GM23248 (cell line): ENCODE results near the gene GJB5. TPM values are rescaled to one million over a fixed set of nuclear protein-coding genes. Genes with fewer than 3 reads are reported as not detected.

Experiments
- DNase-seq: peaks from one replicate; pipeline ENCODE4 v3.0.0-alpha.2; 2015
- H2AFZ ChIP-seq: fragments of 200-600 bp; sonication (generic); 2 replicates; pipeline ENCODE4 v1.6.1; 2016; ENCODE audit warnings: antibody characterized with exemption
- H3F3A ChIP-seq: fragments of 200-600 bp; sonication (generic); 2 replicates; pipeline ENCODE4 v1.6.1; 2016; ENCODE audit warnings: mild to moderate bottlenecking, antibody characterized with exemption, mixed run types; ENCODE audit not compliant: insufficient read depth
- H3K27ac ChIP-seq: fragments of 200-600 bp; sonication (generic); 2 replicates; pipeline ENCODE4 v1.5.1; 2016; ENCODE audit warnings: mild to moderate bottlenecking
- H3K27me3 ChIP-seq: fragments of 200-600 bp; sonication (generic); replicated peaks from 2 replicates; pipeline ENCODE4 v1.6.1; 2016; ENCODE audit warnings: mild to moderate bottlenecking; ENCODE audit not compliant: insufficient read depth
- H3K36me3 ChIP-seq: fragments of 200-600 bp; sonication (generic); 2 replicates; pipeline ENCODE4 v1.6.1; 2016; ENCODE audit warnings: low read depth, mild to moderate bottlenecking
- H3K4me1 ChIP-seq: fragments of 200-600 bp; sonication (generic); 2 replicates; pipeline ENCODE4 v1.6.1; 2016; ENCODE audit warnings: mild to moderate bottlenecking; ENCODE audit not compliant: insufficient read depth
- H3K4me2 ChIP-seq: fragments of 200-600 bp; sonication (generic); one replicate; pipeline ENCODE4 v1.6.1; 2016; ENCODE audit warnings: mild to moderate bottlenecking; ENCODE audit not compliant: unreplicated experiment
- H3K4me3 ChIP-seq: fragments of 200-600 bp; sonication (generic); 2 replicates; pipeline ENCODE4 v1.5.1; 2016; ENCODE audit warnings: mild to moderate bottlenecking
- H3K79me2 ChIP-seq: fragments of 200-600 bp; sonication (generic); 2 replicates; pipeline ENCODE4 v1.6.1; 2016; ENCODE audit warnings: mild to moderate bottlenecking; ENCODE audit not compliant: insufficient read depth
- H3K9ac ChIP-seq: fragments of 200-600 bp; sonication (generic); 2 replicates; pipeline ENCODE4 v1.6.1; 2016; ENCODE audit warnings: mild to moderate bottlenecking
- H3K9me2 ChIP-seq: fragments of 200-600 bp; sonication (generic); 2 replicates; pipeline ENCODE4 v1.6.1; 2016; ENCODE audit warnings: mixed run types, mild to moderate bottlenecking, moderate library complexity; ENCODE audit not compliant: insufficient read depth
- H3K9me3 ChIP-seq: fragments of 200-600 bp; sonication (generic); one replicate; pipeline ENCODE4 v1.6.1; 2017; ENCODE audit warnings: low read depth
- H4K20me1 ChIP-seq: fragments of 200-600 bp; sonication (generic); 2 replicates; pipeline ENCODE4 v1.6.0; 2016; ENCODE audit not compliant: insufficient read depth
- EZH2 ChIP-seq: fragments of 200-600 bp; sonication (generic); IDR thresholded peaks from 2 replicates; pipeline ENCODE4 v1.6.1; 2018; ENCODE audit warnings: antibody characterized with exemption, mild to moderate bottlenecking; ENCODE audit not compliant: insufficient read depth, poor library complexity, severe bottlenecking
- EZH2phosphoT487 ChIP-seq: fragments of 200-600 bp; sonication (generic); IDR thresholded peaks from 2 replicates; pipeline ENCODE4 v1.6.1; 2018; ENCODE audit warnings: antibody characterized with exemption, moderate library complexity, mild to moderate bottlenecking, low read depth; ENCODE audit not compliant: insufficient read depth
- WGBS, 2 experiments: methylation state at CpG; one replicate each; pipeline ENCODE4 v1.1.6; 2015 to 2017; ENCODE audit warnings: low lambda C conversion rate in 2 of 2, low coverage in 1 of 2; ENCODE audit errors: missing lambda C conversion rate in 2 of 2; 5-methylcytosine and 5-hydroxymethylcytosine counted together
- in situ Hi-C: fragments of 300-500 bp; cut with MboI; formaldehyde crosslinking; loops from 2 replicates; pipeline ENCODE4 v1.15.0; 2020
- polyA plus RNA-seq: library from polyadenylated mRNA; unstranded; fragments of >200 nt; fragmentation: Nextera tagmentation; extraction: Ambion mirVana; gene quantifications from 2 replicates; pipeline ENCODE4 v1.2.1, GENCODE V29; 2016
- total RNA-seq: library from RNA; depleted of rRNA; stranded (reverse); fragments of >200 nt; shearing (Covaris generic); gene quantifications from 2 replicates; pipeline ENCODE4 v1.2.3, GENCODE V29; 2014; rRNA removed

Gene GJB5
- not detected in 2 replicates for total RNA-seq
- polyA plus RNA-seq = 0.23 and 0.33 TPM in 2 replicates

- Histone ChIP-seq H3K27ac (no peak within 1 kb of the TSS), H2AFZ (no peak within 1 kb of the TSS), H3K9ac (no peak within 1 kb of the TSS), H3K36me3 (no peaks in the 10 kb centered on the region), H3K9me3 (no peaks in the 10 kb centered on the region), H3K9me2 (no peaks in the 10 kb centered on the region), H4K20me1 (no peaks in the 10 kb centered on the region), H3K27me3 (no peaks in the 10 kb centered on the region), H3K4me2 (no peak within 1 kb of the TSS), H3K79me2 (no peaks in the 10 kb centered on the region), H3K4me1 (no peaks in the 10 kb centered on the region), H3F3A (no peaks in the 10 kb centered on the region), H3K4me3 (no peak within 1 kb of the TSS)
- in situ Hi-C loops = no loop called here
- 38 to 42% methylated on average over 11 of the region's 13 CpGs for WGBS, 2 experiments
- TF ChIP-seq EZH2 (no peak), EZH2phosphoT487 (no peak)
- DNase-seq = no peak
Observed at GRCh38 chr1:34754964-34755637, at the start of gene GJB5. TSS of gene GJB5 (plus strand) at chr1:34755047. CDS start at chr1:34757331, 2,284 bp downstream.

GRCh38 chr1:34705077-34705476 lies 49.8 kb upstream of the GJB5 start:
- no peak overlapping the region for H3K4me2 ChIP-seq
- H3K9me3 ChIP-seq = no peaks in the 10 kb centered on the region
- no peaks in the 10 kb centered on the region for H3K36me3 ChIP-seq
- no peaks in the 10 kb centered on the region for H3K9me2 ChIP-seq
- no peak overlapping the region for H3K9ac ChIP-seq
- no peak overlapping the region for H3K4me3 ChIP-seq
- H3K27ac ChIP-seq = no peak overlapping the region
- no peak for TF ChIP-seq EZH2phosphoT487
- TF ChIP-seq EZH2 = no peak
- in situ Hi-C loops = no loop called here
- no peaks in the 10 kb centered on the region for H4K20me1 ChIP-seq
- peaks cover 15% of the 10 kb centered on the region; the same call in 1 of the 2 replicates for H3K27me3 ChIP-seq
- no peaks in the 10 kb centered on the region for H3K79me2 ChIP-seq
- no peaks in the 10 kb centered on the region for H3F3A ChIP-seq
- H3K4me1 ChIP-seq = no peaks in the 10 kb centered on the region
- DNase-seq = no peak
- no peak overlapping the region for H2AFZ ChIP-seq
- WGBS, 2 experiments = 11 to 14% methylated on average over 3 of the region's 3 CpGs

GRCh38 chr1:34708106-34708505 lies 46.7 kb upstream of the GJB5 start:
- Histone ChIP-seq H3K4me3 (no peak overlapping the region), H4K20me1 (no peaks in the 10 kb centered on the region), H3K9ac (no peak overlapping the region), H2AFZ (no peak overlapping the region), H3F3A (no peaks in the 10 kb centered on the region), H3K36me3 (no peaks in the 10 kb centered on the region), H3K4me2 (no peak overlapping the region), H3K27me3 (0 out of 2 replicates have a peak, but pooled peaks cover 4% of the 10 kb centered on the region), H3K27ac (no peak overlapping the region), H3K4me1 (no peaks in the 10 kb centered on the region), H3K9me3 (no peaks in the 10 kb centered on the region), H3K9me2 (no peaks in the 10 kb centered on the region), H3K79me2 (no peaks in the 10 kb centered on the region)
- 23 to 26% methylated on average over 4 of the region's 4 CpGs for WGBS, 2 experiments
- DNase-seq = no peak
- TF ChIP-seq EZH2 = no peak
- no peak for TF ChIP-seq EZH2phosphoT487
- in situ Hi-C loops = no loop called here

- H3K79me2 ChIP-seq = no peaks in the 10 kb centered on the region
- DNase-seq = peak; percentile 32
Observed at GRCh38 chr1:34709547-34709946, 45.3 kb upstream of the GJB5 start.

More at GRCh38 chr1:34709547-34709946, 45.3 kb upstream of the GJB5 start:
- Histone ChIP-seq H4K20me1 (no peaks in the 10 kb centered on the region), H3K9ac (no peak overlapping the region), H3K9me3 (no peaks in the 10 kb centered on the region), H3K36me3 (no peaks in the 10 kb centered on the region), H3K27ac (no peak overlapping the region), H3K4me1 (no peaks in the 10 kb centered on the region), H3K4me3 (no peak overlapping the region), H3K9me2 (no peaks in the 10 kb centered on the region), H2AFZ (no peak overlapping the region), H3F3A (no peaks in the 10 kb centered on the region), H3K27me3 (no peaks in the 10 kb centered on the region), H3K4me2 (no peak overlapping the region)
- in situ Hi-C loops = no loop called here
- 33 to 45% methylated on average over 6 of the region's 6 CpGs for WGBS, 2 experiments
- TF ChIP-seq EZH2phosphoT487 (no peak), EZH2 (no peak)
